Measurements from ENCODE around the gene FRS3. TPM values are rescaled to one million over a fixed set of nuclear protein-coding genes. Genes with fewer than 3 reads are reported as not detected.

FRS3 gene
- polyA plus RNA-seq, 1 donor from 2014 or later = 2.9 TPM

- H3K9me3 Mint-ChIP-seq = no peaks in the 10 kb centered on the region
- no peaks in the 10 kb centered on the region for H3K27me3 Mint-ChIP-seq
- peak overlapping the region in 2 of 3 donors; percentile 71 to 96 for H3K27ac Mint-ChIP-seq
- peaks cover 4 to 15% (median 14%) of the 10 kb centered on the region in 3 donors for H3K4me1 Mint-ChIP-seq
- peak overlapping the region; percentile 82 to 97 (median 91) for H3K4me3 Mint-ChIP-seq
- peaks cover 3% of the 10 kb centered on the region for H3K36me3 Mint-ChIP-seq
Observed at GRCh38 chr6:41734666-41735426, 44.9 kb downstream of the FRS3 start.

DNA sequence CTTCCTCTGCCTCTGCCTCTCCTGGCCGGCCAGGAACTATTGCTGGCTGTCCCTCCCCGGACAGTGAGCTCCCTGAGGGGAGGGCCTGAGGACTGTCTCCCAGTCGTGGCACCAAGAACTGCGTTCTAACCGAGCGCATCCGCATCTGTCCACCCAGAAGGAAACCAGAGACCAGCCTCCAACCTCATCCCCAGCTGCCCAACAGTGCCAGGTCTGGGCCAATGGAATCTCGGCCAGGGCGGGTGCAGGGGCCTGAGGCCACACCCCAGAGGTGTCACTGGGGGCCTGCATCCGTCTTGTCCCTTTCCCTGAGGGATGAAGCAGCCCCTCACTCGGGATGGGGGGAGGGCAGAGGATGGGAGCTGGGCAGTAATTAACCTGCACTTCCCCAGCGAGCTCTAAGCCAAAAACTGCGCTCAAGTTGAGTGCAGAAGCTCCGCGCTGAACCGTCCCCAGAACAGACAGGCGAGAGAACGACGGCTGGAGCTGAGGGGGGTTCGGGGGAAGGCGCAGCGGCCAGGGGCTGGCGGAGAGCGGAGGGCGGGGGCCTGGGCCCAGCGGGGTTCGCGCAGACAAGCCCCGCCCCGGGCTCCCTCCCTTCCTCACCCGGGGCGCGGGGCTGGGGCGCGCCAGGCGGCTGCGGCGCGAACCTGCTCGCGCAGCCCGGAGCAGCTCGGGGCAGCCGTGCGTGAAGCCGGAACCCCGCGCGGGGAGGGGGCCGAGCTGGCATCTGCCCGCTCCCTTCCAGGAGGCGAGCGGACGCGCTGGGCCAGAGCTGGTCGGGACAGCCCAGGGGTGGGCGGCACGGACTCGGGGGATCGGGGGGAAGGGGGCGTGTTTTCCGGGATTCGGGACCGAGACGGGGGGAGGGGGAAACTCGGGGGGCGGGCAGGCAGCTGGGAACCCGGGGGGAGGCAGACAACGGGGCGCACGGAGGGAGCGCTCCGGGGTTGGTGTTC, 45.7 kb downstream of the FRS3 start:
- peak overlapping the region; percentile 90 to 93 (median 91) for H3K4me3 Mint-ChIP-seq
- no peaks in the 10 kb centered on the region for H3K9me3 Mint-ChIP-seq
- H3K4me1 Mint-ChIP-seq = peaks cover 9 to 22% (median 21%) of the 10 kb centered on the region in 3 donors

DNA sequence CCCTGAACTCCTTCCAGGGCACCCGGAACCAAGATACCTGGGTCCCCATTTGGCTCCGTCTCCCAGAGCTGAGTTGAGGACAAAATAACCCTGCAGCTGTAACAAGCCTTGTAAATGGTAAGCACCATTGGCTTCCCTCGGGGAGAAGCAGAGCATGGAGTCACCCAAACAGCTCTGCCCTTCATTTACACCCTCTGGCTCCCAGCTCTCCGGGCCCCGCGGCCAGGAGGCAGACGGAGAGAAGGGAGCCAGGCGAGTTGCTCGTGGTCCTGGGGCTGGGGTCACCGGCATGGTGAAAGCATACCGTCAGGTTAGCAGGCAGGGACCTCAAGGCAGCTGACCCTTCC, 46.4 kb downstream of the FRS3 start:
- Mint-ChIP-seq H3K27ac (peak overlapping the region; percentile 87 to 99 (median 94)), H3K27me3 (no peaks in the 10 kb centered on the region), H3K9me3 (no peaks in the 10 kb centered on the region), H3K36me3 (peaks cover 9% of the 10 kb centered on the region), H3K4me3 (peak overlapping the region; percentile 90 to 93 (median 91)), H3K4me1 (peaks cover 15 to 28% (median 26%) of the 10 kb centered on the region in 3 donors)

More for the DNA sequence above, 45.7 kb downstream of the FRS3 start:
- H3K27ac Mint-ChIP-seq = peak overlapping the region; percentile 87 to 99 (median 94)
- H3K36me3 Mint-ChIP-seq = peaks cover 6% of the 10 kb centered on the region
- no peaks in the 10 kb centered on the region for H3K27me3 Mint-ChIP-seq

DNA sequence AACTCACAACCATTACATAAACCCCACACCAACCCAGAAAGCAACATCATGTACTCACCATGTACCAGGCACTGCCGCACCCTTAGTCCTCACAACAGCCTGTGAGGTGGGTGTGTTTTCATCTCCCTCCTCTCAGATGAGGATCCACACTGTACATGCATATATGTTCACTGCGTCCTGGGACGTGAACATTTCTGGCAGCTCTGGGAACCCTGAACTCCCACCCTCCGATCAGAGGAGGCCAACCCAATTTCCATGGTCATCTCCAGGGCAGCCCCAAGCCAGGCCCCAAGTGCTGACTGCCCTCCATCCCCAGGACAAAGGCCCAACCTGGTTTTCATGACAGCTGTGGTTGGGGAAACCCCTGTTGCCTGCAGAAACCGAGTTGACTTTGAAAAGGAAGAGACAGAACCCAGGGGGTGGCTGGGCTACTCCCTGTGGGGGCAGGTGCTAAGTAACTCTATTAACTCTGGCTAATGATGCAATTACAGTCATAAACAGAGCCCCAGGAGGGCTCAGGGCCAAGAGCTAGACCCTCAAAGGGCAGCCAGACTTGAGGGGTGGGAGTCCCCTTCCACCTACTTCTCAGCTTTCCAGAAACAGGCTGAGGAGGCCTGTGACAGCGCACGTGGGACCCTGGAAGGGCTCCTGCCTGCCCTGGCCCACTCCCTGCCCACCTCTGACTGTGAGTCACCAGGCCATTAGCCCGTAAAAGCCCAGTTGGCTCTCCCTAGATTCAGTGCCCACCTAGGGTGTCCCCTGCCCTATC, 46.9 kb downstream of the FRS3 start:
- Mint-ChIP-seq H3K9me3 (no peaks in the 10 kb centered on the region), H3K4me3 (peak overlapping the region; percentile 90 to 93 (median 91)), H3K36me3 (peaks cover 9% of the 10 kb centered on the region), H3K27ac (peak overlapping the region; percentile 87 to 99 (median 94)), H3K27me3 (no peaks in the 10 kb centered on the region), H3K4me1 (peaks cover 19 to 32% (median 26%) of the 10 kb centered on the region in 3 donors)

GRCh38 chr6:41732149-41732548, 47.6 kb downstream of the FRS3 start:
- peak overlapping the region in 2 of 3 donors; percentile 87 to 94 for H3K27ac Mint-ChIP-seq
- peak overlapping the region; percentile 90 to 95 (median 92) for H3K4me3 Mint-ChIP-seq
- H3K36me3 Mint-ChIP-seq = peaks cover 10% of the 10 kb centered on the region
- H3K4me1 Mint-ChIP-seq = peaks cover 21 to 36% (median 29%) of the 10 kb centered on the region in 3 donors
- H3K9me3 Mint-ChIP-seq = no peaks in the 10 kb centered on the region
- no peaks in the 10 kb centered on the region for H3K27me3 Mint-ChIP-seq

DNA sequence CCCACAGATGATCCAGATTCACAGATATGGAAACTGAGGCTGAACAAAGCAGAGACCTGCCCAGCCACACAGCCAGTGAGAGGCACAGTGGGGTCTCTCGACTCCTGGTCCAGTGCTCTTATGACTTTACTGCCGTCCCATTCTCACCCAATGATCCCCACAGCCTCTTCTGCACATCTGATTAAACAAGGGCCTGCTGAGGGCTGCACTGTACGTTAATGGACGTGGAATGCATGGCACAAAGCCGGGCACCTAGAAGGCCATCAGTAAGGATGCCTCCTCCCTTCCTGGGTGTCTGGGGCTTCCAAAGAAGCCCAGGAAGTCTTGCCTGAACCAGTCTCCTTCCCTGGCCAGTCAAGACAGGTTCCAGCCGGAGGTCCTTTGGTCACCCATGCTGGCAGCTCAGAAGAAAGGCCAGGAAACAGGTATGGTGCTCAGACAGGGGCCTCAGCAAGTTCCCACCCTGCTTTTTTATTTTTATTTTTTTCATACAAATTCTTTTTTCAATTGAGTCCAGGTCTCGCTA, 48.1 kb downstream of the FRS3 start:
- peak overlapping the region; percentile 90 to 95 (median 92) for H3K4me3 Mint-ChIP-seq
- peaks cover 12% of the 10 kb centered on the region for H3K36me3 Mint-ChIP-seq
- H3K27ac Mint-ChIP-seq = peak overlapping the region; percentile 84 to 96 (median 94)
- no peaks in the 10 kb centered on the region for H3K9me3 Mint-ChIP-seq
- H3K27me3 Mint-ChIP-seq = no peaks in the 10 kb centered on the region
- H3K4me1 Mint-ChIP-seq = peaks cover 26 to 41% (median 34%) of the 10 kb centered on the region in 3 donors

GRCh38 chr6:41730531-41731436, 48.9 kb downstream of the FRS3 start:
- H3K4me3 Mint-ChIP-seq = peak overlapping the region; percentile 90 to 95 (median 92)
- H3K9me3 Mint-ChIP-seq = no peaks in the 10 kb centered on the region
- peaks cover 30 to 43% (median 37%) of the 10 kb centered on the region in 3 donors for H3K4me1 Mint-ChIP-seq
- H3K36me3 Mint-ChIP-seq = peaks cover 12% of the 10 kb centered on the region
- H3K27ac Mint-ChIP-seq = peak overlapping the region; percentile 84 to 96 (median 94)
- H3K27me3 Mint-ChIP-seq = no peaks in the 10 kb centered on the region

- Mint-ChIP-seq H3K9me3 (no peaks in the 10 kb centered on the region), H3K36me3 (peaks cover 12% of the 10 kb centered on the region), H3K27ac (peak overlapping the region; percentile 89 to 96 (median 94)), H3K4me1 (peaks cover 38 to 52% (median 48%) of the 10 kb centered on the region in 3 donors), H3K4me3 (peak overlapping the region; percentile 90 to 95 (median 92)), H3K27me3 (no peaks in the 10 kb centered on the region)
Observed at GRCh38 chr6:41729624-41730023, 50.1 kb downstream of the FRS3 start.

DNA sequence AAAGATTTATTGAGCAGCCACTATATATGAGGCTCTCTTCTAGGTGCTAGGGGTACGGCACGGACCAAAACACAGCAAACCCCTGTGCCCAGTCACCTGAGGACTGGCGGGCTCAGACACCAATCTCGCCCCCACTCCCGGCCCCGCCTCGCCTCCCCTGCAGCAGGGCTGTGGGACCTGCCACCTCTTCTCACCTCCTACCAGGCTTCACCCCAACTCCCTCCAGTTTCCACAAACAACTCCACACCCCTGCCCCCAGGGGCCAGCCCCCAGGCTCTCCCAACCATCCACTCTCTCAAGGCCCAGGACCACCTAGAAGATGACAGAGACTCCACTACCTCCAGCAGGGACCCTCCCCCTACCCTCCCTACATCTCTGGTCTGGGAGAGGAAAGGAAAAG, 50.7 kb downstream of the FRS3 start:
- H3K27me3 Mint-ChIP-seq = no peaks in the 10 kb centered on the region
- peak overlapping the region; percentile 90 to 95 (median 92) for H3K4me3 Mint-ChIP-seq
- H3K36me3 Mint-ChIP-seq = peaks cover 12% of the 10 kb centered on the region
- H3K9me3 Mint-ChIP-seq = no peaks in the 10 kb centered on the region
- peak overlapping the region; percentile 89 to 96 (median 94) for H3K27ac Mint-ChIP-seq
- peaks cover 42 to 58% (median 54%) of the 10 kb centered on the region in 3 donors for H3K4me1 Mint-ChIP-seq

DNA sequence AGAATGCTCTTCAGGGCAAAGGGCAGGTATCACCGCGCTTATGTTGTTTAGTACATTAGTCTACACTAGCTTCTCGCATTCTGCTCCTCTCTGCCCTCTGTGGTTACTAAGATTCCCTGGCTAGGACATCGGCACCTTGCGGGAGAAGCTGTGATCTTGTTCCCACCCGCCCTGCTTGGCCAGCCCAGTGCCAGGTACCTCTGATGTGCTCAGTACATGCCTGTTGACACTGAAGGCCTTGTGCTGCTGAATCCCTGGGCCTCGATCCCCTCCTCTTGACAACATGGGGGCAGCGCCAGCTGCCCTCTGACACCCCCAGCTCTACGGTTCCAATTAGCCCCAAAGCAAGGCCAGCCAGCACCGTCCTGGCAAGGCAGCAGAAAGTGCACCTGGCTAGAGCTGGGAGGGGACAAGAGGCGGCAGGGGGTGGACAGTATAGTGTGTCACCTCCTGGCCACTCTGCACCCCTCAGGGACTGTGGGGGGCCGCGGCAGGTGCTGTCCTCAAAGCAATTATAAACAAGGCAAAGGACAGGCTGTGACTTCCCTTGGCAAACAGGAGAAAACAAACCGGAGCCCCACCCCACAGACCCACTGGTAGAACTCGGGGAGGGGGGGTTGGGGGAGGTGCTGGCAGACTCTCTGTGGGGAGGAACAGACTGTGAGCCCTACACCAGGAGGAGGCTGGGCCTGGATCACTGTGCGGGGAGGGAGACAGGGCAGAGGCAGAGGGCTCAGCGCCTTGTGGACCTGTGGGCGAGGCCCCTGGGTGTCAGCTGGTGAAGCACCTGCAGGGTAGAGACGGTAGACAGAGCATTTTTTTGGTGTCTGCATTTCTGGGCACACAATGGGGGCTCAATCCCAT, 51.4 kb downstream of the FRS3 start:
- peak overlapping the region; percentile 90 to 95 (median 92) for H3K4me3 Mint-ChIP-seq
- peaks cover 13% of the 10 kb centered on the region for H3K36me3 Mint-ChIP-seq
- peaks cover 48 to 62% (median 59%) of the 10 kb centered on the region in 3 donors for H3K4me1 Mint-ChIP-seq
- no peaks in the 10 kb centered on the region for H3K9me3 Mint-ChIP-seq
- no peaks in the 10 kb centered on the region for H3K27me3 Mint-ChIP-seq
- H3K27ac Mint-ChIP-seq = peak overlapping the region; percentile 89 to 96 (median 94)

- Mint-ChIP-seq H3K27ac (peak overlapping the region; percentile 89 to 96 (median 94)), H3K27me3 (no peaks in the 10 kb centered on the region)
Observed at GRCh38 chr6:41727705-41728072, 52.0 kb downstream of the FRS3 start.

DNA sequence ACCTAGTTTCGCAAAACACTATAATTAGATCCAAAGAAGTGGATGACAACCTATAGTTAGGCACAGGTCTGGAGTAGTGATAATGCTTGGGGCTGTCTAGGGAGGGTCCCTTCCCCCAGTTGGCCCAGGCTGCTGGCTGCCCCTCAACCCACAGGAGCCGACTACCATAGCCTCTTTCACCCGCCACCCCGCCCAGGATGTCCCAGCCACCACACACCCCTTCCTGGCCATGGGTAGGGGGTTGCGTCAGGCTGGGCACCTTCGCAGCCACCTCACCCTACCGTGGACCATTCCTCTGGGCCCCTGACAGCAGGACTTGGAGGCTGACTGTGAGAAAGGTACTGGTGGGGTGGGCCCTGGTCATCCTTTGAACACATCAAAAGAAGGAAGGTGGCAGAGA, 52.8 kb downstream of the FRS3 start:
- peak overlapping the region; percentile 90 to 95 (median 92) for H3K4me3 Mint-ChIP-seq
- peak overlapping the region; percentile 76 to 96 (median 94) for H3K27ac Mint-ChIP-seq
- H3K36me3 Mint-ChIP-seq = peaks cover 13% of the 10 kb centered on the region
- no peaks in the 10 kb centered on the region for H3K9me3 Mint-ChIP-seq
- H3K4me1 Mint-ChIP-seq = peaks cover 48 to 67% (median 66%) of the 10 kb centered on the region in 3 donors
- no peaks in the 10 kb centered on the region for H3K27me3 Mint-ChIP-seq

More at GRCh38 chr6:41727705-41728072, 52.0 kb downstream of the FRS3 start:
- Mint-ChIP-seq H3K4me3 (peak overlapping the region; percentile 90 to 95 (median 92)), H3K9me3 (no peaks in the 10 kb centered on the region), H3K4me1 (peaks cover 48 to 64% (median 63%) of the 10 kb centered on the region in 3 donors), H3K36me3 (peaks cover 13% of the 10 kb centered on the region)

Data from IgD-negative memory B cell (primary cell).